ENCODE data around the gene IMMP2L.
"Not testable (repeated sequence)": the region's sequence is repeated elsewhere in the genome, so short reads cannot be mapped to it uniquely, and the experiment has no call there.

IMMP2L gene

GRCh38 chr7:111256391-111256790 lies 305.9 kb downstream of the IMMP2L start:
- no peak overlapping the region for H3K4me3 ChIP-seq (ENCODE audit: low read length)
- no peak for TF ChIP-seq CTCF (IDR thresholded peaks at IDR 0.05; ENCODE audit: insufficient read depth, low read depth, low read length, missing control alignments)
- DNase-seq (ENCODE audit: low read depth), result no peak

- no peak for TF ChIP-seq CTCF (IDR thresholded peaks at IDR 0.05; ENCODE audit: insufficient read depth, low read depth, low read length, missing control alignments)
- peak; percentile 43 for DNase-seq (ENCODE audit: low read depth)
- H3K4me3 ChIP-seq (ENCODE audit: low read length), result no peak overlapping the region
Measured at GRCh38 chr7:111255576-111255975, 306.7 kb downstream of the IMMP2L start.

GRCh38 chr7:111251365-111251764 lies 310.9 kb downstream of the IMMP2L start:
- H3K4me3 ChIP-seq (ENCODE audit: low read length); DNase-seq (ENCODE audit: low read depth): not testable (repeated sequence)

GRCh38 chr7:111249807-111250206 lies 312.5 kb downstream of the IMMP2L start:
- H3K4me3 ChIP-seq (ENCODE audit: low read length); DNase-seq (ENCODE audit: low read depth): not testable (repeated sequence)

GRCh38 chr7:111242141-111242755 lies 320.0 kb downstream of the IMMP2L start:
- H3K4me3 ChIP-seq (ENCODE audit: low read length), result no peak overlapping the region
- TF ChIP-seq CTCF (IDR thresholded peaks at IDR 0.05; ENCODE audit: insufficient read depth, low read depth, low read length, missing control alignments), result no peak
- no peak for DNase-seq (ENCODE audit: low read depth)

- no peak for TF ChIP-seq CTCF (IDR thresholded peaks at IDR 0.05; ENCODE audit: insufficient read depth, low read depth, low read length, missing control alignments)
- H3K4me3 ChIP-seq (ENCODE audit: low read length), result no peak overlapping the region
- no peak for DNase-seq (ENCODE audit: low read depth)
Measured at GRCh38 chr7:111240371-111240770, 321.9 kb downstream of the IMMP2L start.

GRCh38 chr7:111239437-111239836 lies 322.9 kb downstream of the IMMP2L start:
- H3K4me3 ChIP-seq (ENCODE audit: low read length), result no peak overlapping the region
- no peak for TF ChIP-seq CTCF (IDR thresholded peaks at IDR 0.05; ENCODE audit: insufficient read depth, low read depth, low read length, missing control alignments)
- DNase-seq (ENCODE audit: low read depth), result no peak

GRCh38 chr7:111238886-111239285 lies 323.4 kb downstream of the IMMP2L start:
- TF ChIP-seq CTCF (IDR thresholded peaks at IDR 0.05; ENCODE audit: insufficient read depth, low read depth, low read length, missing control alignments), result no peak
- no peak for DNase-seq (ENCODE audit: low read depth)
- no peak overlapping the region for H3K4me3 ChIP-seq (ENCODE audit: low read length)
